HT1080 (cell line): ENCODE measurements around the gene CXCR5. TPM values are rescaled to one million over a fixed set of nuclear protein-coding genes. Genes with fewer than 3 reads are reported as not detected.

Experiments
- DNase-seq: peaks from one replicate; pipeline ENCODE4 v3.0.0-alpha.2; 2015; ENCODE audit warnings: low read depth
- total RNA-seq: library from RNA; depleted of rRNA; stranded (reverse); fragments of >200 nt; shearing (Covaris generic); gene quantifications from 2 replicates; pipeline ENCODE4 v1.2.3, GENCODE V29; 2014

The CXCR5 gene
- total RNA-seq, 1 experiment from 2014 or later, result not detected

DNA sequence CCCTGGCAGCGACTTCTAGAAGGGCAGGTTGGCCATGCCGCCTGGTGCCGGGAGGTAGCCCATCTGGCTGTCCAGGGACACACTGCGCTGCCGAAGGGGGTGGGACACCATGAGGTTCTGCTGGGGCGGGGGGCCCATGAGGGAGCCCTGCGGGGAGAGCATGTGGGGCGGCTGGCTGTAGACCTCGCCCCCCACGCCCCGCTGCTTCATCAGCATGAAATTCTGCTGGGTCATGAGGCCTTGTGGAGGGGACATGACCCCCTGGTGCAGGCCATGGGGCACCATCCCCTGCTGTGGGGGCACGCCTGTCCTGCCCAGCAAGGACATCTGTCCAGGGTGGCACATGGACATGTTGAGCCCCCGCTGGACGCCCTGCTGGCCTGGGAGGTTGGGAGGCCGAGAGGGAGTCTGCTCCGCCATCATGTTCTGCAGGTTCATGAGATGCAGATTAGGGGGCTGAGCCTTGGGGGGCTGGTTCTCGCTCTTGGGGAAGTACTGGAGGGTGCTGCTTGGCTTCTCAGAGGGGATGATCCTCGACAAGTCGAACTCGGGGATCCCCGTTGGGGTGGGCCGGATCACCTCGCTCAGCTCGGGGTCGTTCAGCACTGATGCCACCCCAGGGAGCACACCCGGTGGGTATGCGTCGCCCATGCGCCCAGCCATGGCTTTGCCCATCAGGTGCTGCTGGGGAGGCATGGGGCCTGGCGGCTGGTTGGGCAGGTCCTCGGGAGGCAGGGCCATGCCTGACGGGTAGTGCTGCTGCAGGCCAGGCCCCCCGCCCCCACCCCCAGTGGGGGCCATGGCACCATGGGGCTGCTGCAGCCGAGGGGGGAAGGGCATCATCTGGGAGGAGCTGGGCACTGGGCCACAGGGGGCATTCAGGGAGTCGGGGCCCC, 15.0 kb downstream of the CXCR5 start:
- DNase-seq, result no peak

GRCh38 chr11:118899296-118899688, 15.6 kb downstream of the CXCR5 start:
- DNase-seq, result no peak

DNA sequence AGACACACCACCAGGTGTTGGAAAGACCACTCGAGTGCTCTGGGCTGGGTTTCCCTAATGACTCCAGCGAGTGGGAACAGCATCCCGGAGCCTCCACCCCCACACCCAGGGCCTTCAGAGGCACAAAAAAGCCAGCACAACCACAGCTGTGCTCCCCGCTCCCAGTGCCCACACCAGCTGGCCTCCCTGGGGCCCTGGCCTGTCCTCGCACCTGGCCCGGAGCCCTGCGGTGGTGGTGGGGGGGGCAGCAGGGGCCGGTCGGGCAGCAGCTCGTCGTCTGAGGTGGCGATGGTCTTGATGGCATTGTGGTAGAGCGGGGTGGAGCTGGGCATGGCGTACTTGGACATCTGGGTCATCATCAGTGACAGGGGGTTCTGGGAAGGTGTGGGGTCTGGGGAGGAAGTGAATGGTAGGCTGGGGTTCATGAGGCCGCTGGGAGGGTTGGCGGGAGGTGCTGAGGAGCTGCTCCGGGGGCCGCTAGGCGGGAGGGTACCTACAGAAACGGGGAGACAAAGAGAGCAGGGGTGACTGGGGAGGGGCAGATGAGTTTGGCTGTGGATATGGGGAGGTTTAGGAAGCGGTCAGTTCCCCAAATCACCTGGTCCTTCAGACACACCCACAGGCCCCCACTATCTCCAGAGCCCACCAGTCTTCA, 16.1 kb downstream of the CXCR5 start:
- no peak for DNase-seq

DNA sequence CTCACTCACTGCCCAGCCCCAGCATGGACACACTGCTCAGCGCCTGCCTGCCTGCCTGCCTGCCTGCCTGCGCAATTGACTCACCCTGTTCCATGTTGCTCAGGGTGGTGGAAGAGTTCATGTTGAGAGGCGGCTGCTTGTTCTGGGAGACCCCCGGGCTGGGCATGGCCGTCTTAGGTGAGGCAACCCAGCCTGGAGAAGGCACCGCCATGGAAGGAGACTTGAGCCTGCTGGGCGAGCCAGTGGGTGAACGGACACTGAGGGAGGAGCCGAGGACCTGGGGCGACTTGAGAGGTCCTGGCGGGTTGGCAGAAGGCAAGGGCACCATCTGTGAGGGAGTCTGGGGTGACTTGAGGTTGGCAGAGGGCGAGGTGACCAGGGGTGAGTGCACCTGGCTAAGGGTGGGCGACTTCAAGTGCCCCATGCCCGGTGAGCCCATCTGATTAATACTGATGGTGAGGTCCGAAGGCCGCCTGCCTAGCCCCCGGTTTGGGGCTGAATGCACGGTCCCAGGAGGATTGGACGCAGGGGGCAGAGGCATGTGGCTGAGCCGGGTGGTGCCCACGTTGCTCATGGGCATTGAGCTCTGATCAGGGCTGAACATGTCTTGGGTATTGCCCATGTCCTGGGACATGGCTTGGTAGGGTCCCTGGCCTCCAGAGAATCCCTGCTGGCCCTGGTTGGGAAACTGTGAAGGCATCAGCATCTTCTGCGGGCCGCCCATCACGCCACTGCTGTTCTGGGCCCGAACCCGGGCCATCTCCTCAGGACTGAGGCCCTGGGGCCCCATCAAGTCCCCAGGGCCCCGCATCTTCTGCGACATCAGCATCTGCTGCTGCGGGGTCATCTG, 17.1 kb downstream of the CXCR5 start:
- no peak for DNase-seq

- DNase-seq, result no peak
These were observed 18.0 kb downstream of the CXCR5 start for GRCh38 chr11:118901494-118902335.

GRCh38 chr11:118902336-118903203, 18.9 kb downstream of the CXCR5 start:
- DNase-seq, result no peak

- DNase-seq, result no peak
These were observed 19.7 kb downstream of the CXCR5 start for GRCh38 chr11:118903204-118904015.

DNA sequence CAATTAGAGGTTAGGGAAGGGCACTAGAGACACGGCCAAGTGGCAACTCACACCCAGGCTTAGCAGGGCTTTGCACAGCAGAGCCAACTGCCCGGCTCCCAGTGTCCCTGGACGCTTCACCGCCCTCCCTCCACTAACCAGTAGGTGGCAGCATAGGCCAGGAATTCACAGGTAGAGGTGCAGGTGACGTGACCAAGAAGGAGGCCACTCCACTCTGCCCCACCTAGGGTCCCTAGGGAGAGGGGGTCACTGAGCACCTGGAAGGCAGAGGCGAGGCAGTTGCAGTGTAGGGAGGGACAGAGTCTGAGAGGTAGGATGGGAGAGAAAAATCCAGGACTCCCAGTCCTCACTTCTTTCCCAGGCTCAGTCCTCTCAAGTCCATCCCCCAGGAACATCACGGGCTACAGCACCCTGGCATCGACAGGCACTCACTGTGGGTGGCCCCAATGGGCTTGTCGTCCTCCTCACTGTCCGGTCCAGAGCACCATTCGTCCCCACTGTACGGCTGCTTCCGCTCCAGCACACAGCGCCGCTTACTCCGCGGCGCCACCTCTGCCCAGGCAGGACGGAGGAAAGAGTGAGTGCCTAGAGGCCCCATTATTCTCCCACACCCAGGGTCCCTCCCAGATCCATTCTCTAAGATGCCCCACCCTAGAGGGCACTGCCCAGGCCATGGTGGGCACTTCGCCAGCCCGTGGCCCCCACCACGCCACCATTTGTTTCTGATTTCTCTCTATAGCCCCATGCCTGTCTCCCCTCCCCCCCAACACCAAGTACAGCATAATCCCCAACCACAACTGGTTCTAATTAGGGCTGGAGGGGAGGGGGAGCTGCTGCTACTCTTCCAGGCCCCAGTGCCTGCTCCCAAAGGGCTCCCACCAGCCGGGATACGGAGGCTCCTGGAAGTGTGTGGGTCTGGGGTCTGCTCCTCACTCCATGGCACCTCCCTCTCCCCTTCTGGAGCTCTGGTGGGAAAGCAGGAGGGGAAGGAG, 23.7 kb downstream of the CXCR5 start:
- peak; percentile 74 for DNase-seq

DNA sequence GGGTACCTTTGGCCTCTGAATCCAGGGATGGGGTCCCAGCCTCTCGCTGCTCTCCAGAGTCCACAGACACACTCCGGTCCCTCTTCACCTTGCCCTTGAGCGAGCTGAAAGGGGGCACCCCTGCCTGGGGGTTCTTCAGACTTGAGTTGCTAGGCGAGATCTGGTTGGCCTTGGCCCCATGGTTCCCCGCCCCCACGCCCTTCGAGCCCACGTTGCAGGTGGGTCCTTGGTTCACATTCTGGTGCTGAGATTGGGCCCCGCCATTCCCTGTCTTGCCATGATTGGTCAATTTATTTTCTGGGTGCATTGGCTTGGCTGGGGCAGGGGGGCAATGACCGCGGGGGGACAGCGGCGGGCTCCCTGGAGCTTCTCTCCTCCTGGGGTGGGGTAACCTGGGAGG, 24.6 kb downstream of the CXCR5 start:
- DNase-seq, result no peak

DNA sequence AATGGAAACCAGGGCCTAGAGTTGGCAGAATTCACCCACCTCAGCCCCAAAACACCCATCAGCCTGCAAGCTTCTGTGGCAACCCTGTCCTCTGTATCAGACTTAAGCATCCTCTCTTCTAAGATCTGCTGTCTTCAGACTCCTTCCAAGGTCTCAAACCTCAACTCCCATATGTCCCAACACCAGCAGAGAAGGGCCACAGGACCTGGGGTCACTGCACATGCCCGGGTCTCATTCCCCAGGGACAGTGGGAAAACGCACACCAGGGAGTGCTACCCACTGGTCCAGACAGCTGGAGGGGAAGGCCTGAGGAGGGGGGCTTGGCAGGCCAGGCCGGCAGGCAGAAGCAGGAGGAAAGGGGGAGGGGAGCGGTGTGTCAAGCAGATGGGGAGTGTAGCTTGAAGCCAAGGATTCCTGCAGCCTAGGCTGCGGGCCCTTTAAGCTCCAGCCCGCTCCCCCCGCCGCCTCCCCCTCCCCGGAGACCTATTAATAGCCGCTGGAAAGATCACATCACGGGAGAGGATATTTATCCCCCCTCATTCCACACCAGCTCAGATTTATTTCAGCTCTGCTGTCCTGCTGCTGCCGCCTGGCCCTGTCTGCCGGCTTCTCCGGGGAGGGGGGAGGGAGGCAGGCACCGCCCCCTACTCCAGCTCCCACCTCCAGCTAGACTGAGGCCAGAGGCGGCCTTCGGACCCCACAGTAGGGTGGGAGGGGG, 25.4 kb downstream of the CXCR5 start:
- peak; percentile 85 for DNase-seq

- DNase-seq, result no peak
These were observed 26.1 kb downstream of the CXCR5 start for GRCh38 chr11:118909619-118910308.

GRCh38 chr11:118910309-118911112, 26.8 kb downstream of the CXCR5 start:
- peak; percentile 76 for DNase-seq

DNA sequence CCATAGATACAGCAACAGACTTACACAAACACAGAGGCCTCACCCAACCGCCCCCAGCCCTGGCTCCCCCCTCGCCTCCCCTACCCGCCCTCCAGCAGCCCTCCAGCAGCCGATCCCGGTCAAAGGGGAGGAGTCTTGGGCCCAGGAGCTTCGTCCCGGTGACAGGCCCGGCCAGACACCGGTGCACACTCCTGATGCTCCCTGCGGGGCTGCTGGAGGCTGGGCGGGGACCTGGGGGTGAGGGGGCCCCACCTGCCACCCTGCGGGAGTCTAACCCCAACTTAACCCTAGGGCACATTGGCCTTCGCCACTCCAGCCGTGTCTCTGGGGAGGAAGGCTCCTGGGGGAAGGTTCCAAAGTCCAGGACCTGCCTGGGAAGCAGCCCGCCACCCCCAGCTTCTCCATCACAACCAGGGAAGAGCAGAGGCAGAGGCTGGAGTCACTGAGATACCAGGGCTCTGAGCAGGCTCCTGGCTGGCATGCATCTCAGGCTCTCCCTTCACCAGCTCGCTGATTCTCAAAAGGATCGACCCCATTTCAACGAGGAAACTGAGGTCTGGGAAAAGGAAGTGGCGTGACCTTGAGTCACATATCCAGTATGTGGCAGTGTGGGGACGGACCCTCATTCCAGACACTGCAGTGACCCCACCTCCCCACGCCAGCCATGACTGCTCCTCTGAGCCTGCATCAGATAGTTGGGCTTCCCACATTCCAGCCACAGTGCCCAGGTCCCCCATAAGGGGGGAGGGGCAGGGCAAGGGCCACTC, 27.6 kb downstream of the CXCR5 start:
- DNase-seq, result peak; percentile 84

- peak; percentile 92 for DNase-seq
These were observed 28.4 kb downstream of the CXCR5 start for GRCh38 chr11:118911880-118912741.
